ENCODE data around the gene TBC1D22A. TPM values are rescaled to one million over a fixed set of nuclear protein-coding genes. Genes with fewer than 3 reads are reported as not detected.
"Not testable (repeated sequence)": the region's sequence is repeated elsewhere in the genome, so short reads cannot be mapped to it uniquely, and the experiment has no call there.

The TBC1D22A gene
- total and polyA plus RNA-seq, 2 experiments from 2014 or later = 16.6 to 18.5 TPM

DNA sequence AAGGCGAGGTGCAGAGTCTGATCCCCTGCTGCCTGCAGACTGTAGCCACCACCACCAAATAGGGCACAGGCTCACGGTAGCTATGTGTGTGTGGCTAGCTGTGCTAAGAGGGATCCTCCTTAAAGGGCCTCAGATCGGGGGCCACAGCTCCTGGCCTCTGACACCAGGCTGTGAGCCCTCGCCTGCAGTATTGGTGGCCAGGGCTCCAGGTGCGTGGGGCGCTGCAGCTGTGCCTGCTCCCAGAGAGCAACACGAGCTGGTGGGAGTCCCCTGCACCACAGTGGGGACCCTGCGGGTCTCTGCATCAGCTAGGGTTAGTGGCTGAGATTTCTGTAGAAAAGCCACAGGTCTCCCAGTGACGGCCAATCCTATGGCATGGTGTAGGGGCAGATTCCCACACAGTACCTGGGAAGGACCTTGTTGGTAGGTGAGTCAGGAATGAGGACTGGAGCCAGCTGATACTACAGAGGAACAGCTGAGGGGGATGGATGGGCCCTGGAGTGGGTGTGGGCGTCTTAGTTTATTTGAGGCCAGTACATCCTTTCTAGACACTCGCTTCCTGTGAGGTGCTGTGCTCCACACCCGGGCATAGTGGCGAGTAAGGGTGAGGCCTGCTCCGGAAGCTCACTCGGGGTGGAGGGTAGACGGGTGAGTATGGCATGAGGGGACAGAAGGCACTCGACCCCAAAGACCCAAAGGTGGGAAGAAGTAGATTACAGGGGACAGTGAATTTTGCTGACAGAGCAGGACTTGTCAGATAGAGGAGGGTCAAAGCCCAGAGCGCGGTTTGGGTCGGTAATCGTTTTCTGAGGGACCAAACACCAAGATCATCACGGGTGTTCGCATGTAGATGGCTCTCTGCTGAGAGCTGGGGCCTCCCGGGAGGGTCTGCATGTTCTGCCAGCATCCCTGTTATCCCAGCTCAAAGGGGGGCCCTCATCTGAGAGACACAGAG lies 212.5 kb downstream of the TBC1D22A start:
- H3K9me3 ChIP-seq (ENCODE audit: low read depth) = no peaks in the 10 kb centered on the region
- no peak for DNase-seq (ENCODE audit: low read depth in 1 of 2, low spot score in 1 of 2)
- no peaks in the 10 kb centered on the region for H3K36me3 ChIP-seq
- H3K4me3 ChIP-seq = no peak overlapping the region
- H3K4me1 ChIP-seq (ENCODE audit: low read depth) = peaks cover 12% of the 10 kb centered on the region
- TF ChIP-seq, protein P1, sequence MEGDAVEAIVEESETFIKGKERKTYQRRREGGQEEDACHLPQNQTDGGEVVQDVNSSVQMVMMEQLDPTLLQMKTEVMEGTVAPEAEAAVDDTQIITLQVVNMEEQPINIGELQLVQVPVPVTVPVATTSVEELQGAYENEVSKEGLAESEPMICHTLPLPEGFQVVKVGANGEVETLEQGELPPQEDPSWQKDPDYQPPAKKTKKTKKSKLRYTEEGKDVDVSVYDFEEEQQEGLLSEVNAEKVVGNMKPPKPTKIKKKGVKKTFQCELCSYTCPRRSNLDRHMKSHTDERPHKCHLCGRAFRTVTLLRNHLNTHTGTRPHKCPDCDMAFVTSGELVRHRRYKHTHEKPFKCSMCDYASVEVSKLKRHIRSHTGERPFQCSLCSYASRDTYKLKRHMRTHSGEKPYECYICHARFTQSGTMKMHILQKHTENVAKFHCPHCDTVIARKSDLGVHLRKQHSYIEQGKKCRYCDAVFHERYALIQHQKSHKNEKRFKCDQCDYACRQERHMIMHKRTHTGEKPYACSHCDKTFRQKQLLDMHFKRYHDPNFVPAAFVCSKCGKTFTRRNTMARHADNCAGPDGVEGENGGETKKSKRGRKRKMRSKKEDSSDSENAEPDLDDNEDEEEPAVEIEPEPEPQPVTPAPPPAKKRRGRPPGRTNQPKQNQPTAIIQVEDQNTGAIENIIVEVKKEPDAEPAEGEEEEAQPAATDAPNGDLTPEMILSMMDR (IDR thresholded peaks at IDR 0.05; ENCODE audit: low read depth, low read length) = no peak
- no peak overlapping the region for H3K27ac ChIP-seq
- H3K27me3 ChIP-seq = no peaks in the 10 kb centered on the region

DNA sequence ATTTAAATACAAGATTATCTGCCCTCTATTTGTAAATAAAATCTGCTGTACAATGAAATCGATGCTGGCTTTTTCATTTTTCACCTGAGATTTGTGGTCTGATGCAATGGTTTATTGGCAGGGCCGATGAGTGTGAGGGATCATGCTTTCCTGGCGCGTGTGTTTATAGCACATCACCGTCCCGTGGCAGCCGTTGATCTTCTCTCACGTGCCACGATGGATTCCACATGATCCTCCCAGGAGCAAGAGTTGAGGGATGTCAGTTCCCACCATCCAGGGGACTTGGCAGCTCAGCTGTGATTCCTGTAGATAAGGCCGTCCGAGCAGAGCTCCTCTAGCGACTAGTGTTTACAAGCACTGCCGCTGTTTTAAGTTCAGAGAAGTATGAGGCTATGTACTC lies 213.7 kb downstream of the TBC1D22A start:
- Histone ChIP-seq H3K4me1 (ENCODE audit: low read depth) (peaks cover 6% of the 10 kb centered on the region), H3K27ac (no peak overlapping the region), H3K4me3 (no peak overlapping the region), H3K9me3 (ENCODE audit: low read depth) (no peaks in the 10 kb centered on the region), H3K36me3 (no peaks in the 10 kb centered on the region), H3K27me3 (no peaks in the 10 kb centered on the region)
- DNase-seq (ENCODE audit: low read depth in 1 of 2, low spot score in 1 of 2) = no peak
- TF ChIP-seq, protein P1 (IDR thresholded peaks at IDR 0.05; ENCODE audit: low read depth, low read length) = no peak

DNA sequence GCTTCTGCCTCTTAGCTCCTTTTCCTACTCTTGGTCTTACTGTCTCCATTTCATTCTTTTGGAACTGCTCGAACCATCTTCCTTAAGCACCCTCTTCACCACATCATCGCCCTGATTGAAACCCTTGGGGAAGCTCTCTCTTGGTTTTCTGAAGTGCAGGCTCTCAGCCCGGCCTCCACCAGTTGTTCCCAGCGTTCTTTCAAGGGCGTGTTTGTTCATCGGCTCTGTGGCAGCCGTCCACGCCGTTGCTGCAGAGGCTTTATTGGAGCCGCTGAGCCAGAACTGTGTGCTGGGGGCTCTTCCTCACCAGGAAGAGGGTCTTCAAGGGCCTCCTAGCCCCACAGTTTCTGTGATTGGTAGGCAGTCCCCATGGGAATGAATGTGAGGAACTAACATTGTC lies 214.1 kb downstream of the TBC1D22A start:
- TF ChIP-seq, protein P1 (IDR thresholded peaks at IDR 0.05; ENCODE audit: low read depth, low read length) = no peak
- Histone ChIP-seq H3K36me3 (no peaks in the 10 kb centered on the region), H3K9me3 (ENCODE audit: low read depth) (no peaks in the 10 kb centered on the region), H3K27ac (no peak overlapping the region), H3K4me3 (no peak overlapping the region), H3K27me3 (no peaks in the 10 kb centered on the region), H3K4me1 (ENCODE audit: low read depth) (peaks cover 2% of the 10 kb centered on the region)
- no peak for DNase-seq (ENCODE audit: low read depth in 1 of 2, low spot score in 1 of 2)

DNA sequence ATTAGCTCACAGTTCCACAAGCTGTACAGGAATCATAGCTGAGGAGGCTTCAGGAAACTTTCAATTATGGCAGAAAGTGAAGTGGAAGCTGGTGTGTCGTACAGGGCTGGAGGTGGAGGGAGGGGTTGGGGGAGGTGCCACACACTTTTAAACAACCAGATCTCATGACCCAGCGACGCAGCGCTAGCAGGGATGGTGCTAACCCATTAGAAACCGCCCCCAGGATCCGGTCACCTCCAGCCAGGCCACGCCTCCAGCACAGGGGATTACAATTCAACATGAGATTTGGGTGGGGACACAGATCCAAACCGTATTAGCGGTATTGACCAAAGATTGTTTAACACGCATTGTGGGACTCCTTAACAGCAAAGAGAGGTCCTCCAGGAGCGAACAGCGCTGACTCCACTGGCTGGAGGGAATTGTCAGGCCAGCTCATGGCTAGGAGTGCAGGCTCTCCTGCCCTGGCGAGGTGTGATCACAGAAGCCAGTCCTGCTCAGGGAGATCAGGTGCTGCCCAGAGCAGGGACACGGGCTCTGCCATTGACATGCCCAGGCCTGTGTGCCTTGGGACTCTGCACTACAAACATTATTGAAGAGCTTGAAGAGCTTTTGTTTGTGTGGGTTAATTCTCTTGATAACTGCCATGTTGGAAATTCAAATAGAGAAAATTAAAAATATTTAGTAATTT lies 215.3 kb downstream of the TBC1D22A start:
- no peak overlapping the region for H3K27ac ChIP-seq
- TF ChIP-seq, protein P1 (IDR thresholded peaks at IDR 0.05; ENCODE audit: low read depth, low read length) = no peak
- no peak overlapping the region for H3K4me3 ChIP-seq
- no peaks in the 10 kb centered on the region for H3K36me3 ChIP-seq
- no peaks in the 10 kb centered on the region for H3K9me3 ChIP-seq (ENCODE audit: low read depth)
- DNase-seq (ENCODE audit: low read depth in 1 of 2, low spot score in 1 of 2) = no peak
- no peaks in the 10 kb centered on the region for H3K27me3 ChIP-seq
- no peaks in the 10 kb centered on the region for H3K4me1 ChIP-seq (ENCODE audit: low read depth)

DNA sequence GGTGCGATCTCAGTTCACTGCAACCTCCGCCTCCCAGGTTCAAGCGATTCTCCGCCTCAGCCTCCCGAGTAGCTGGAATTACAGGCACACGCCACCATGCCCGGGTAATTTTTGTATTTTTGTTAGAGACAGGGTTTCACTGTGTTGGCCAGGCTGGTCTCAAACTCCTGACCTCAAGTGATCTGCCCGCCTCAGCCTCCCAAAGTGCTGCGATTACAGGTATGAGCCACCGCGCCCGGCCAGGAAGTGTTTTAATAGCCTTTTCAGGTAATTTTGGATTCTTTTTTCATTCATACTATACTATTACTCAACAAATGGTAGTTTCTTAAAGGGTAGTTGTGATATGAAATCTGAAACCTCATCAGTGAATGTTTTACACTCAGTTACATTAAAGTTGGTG lies 216.2 kb downstream of the TBC1D22A start:
- not testable (repeated sequence) for H3K27ac ChIP-seq; DNase-seq (ENCODE audit: low read depth in 1 of 2, low spot score in 1 of 2); H3K36me3 ChIP-seq; H3K9me3 ChIP-seq (ENCODE audit: low read depth); H3K4me1 ChIP-seq (ENCODE audit: low read depth); H3K27me3 ChIP-seq; H3K4me3 ChIP-seq

DNA sequence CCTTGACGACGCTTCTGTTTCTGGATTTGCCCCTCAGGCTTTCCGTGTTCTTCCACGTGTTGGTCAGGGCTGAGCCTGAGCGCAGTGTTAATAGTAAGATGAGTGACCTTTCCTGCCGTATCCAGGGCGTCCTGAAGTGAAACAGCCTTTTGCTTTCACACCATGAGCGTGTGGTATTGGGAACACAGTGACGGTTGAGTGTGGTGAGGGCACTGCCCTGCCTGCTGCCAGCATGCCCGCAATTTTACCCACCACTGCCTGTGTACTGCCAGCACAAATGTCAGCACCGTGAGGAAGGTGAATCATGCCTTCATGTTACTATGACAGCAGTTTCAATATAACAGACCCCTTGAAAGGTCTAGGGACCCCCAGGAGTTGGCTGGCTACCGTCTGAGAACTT lies 217.1 kb downstream of the TBC1D22A start:
- no peak for DNase-seq (ENCODE audit: low read depth in 1 of 2, low spot score in 1 of 2)
- H3K36me3 ChIP-seq = no peaks in the 10 kb centered on the region
- H3K4me1 ChIP-seq (ENCODE audit: low read depth) = no peaks in the 10 kb centered on the region
- TF ChIP-seq, protein P1 (IDR thresholded peaks at IDR 0.05; ENCODE audit: low read depth, low read length) = no peak
- no peak overlapping the region for H3K27ac ChIP-seq
- H3K27me3 ChIP-seq = no peaks in the 10 kb centered on the region
- H3K4me3 ChIP-seq = no peak overlapping the region
- H3K9me3 ChIP-seq (ENCODE audit: low read depth) = no peaks in the 10 kb centered on the region

Data from cardiac muscle cell (in vitro differentiated cells and primary cell).